ENCODE measurements around the gene SLC35D1.

GRCh38 chr1:67085326-67085725 lies 31.4 kb upstream of the SLC35D1 start:
- TF ChIP-seq CTCF (IDR thresholded peaks at IDR 0.05; ENCODE audit: low read length) (no peak), EZH2 (IDR thresholded peaks at IDR 0.05; ENCODE audit: borderline replicate concordance, low read length) (no peak)
